ENCODE results near the gene PLCXD1.
A peak's percentile ranks its signal among the peaks of the same experiment; 100 is the strongest.
"Not testable (repeated sequence)": the region's sequence is repeated elsewhere in the genome, so short reads cannot be mapped to it uniquely, and the experiment has no call there.

The PLCXD1 gene

GRCh38 chrX:264006-264405, 17.2 kb upstream of the PLCXD1 start:
- DNase-seq = not testable (repeated sequence)

- no peak for DNase-seq
Measured at GRCh38 chrX:264634-265455, 16.3 kb upstream of the PLCXD1 start.

GRCh38 chrX:265502-265901, 15.7 kb upstream of the PLCXD1 start:
- DNase-seq = no peak

- DNase-seq = no peak
Measured at GRCh38 chrX:267771-268261, 13.4 kb upstream of the PLCXD1 start.

- DNase-seq = no peak
Measured at GRCh38 chrX:270848-271367, 10.3 kb upstream of the PLCXD1 start.

- no peak for DNase-seq
Measured at GRCh38 chrX:274904-275475, 6.2 kb upstream of the PLCXD1 start.

GRCh38 chrX:275476-275966, 5.7 kb upstream of the PLCXD1 start:
- DNase-seq = no peak

- no peak for DNase-seq
Measured at GRCh38 chrX:275967-276580, 5.1 kb upstream of the PLCXD1 start.

- peak; percentile 16 for DNase-seq
Measured at GRCh38 chrX:276581-277201, 4.5 kb upstream of the PLCXD1 start.

- not testable (repeated sequence) for DNase-seq
Measured at GRCh38 chrX:279757-280604, 1.2 kb upstream of the PLCXD1 start.

GRCh38 chrX:280722-281121, 459 bp upstream of the PLCXD1 start:
- DNase-seq = not testable (repeated sequence)

GRCh38 chrX:282000-282681, 960 bp downstream of the PLCXD1 start:
- not testable (repeated sequence) for DNase-seq

GRCh38 chrX:283115-283845, 2.1 kb downstream of the PLCXD1 start:
- DNase-seq = peak; percentile 90

- DNase-seq = no peak
Measured at GRCh38 chrX:285076-285677, 4.0 kb downstream of the PLCXD1 start.

GRCh38 chrX:287670-288069, 6.5 kb downstream of the PLCXD1 start:
- DNase-seq = no peak

GRCh38 chrX:288561-288991, 7.4 kb downstream of the PLCXD1 start:
- DNase-seq = no peak

GRCh38 chrX:290476-291166, 9.4 kb downstream of the PLCXD1 start:
- DNase-seq = no peak

- no peak for DNase-seq
Measured at GRCh38 chrX:291411-291901, 10.3 kb downstream of the PLCXD1 start.
